ENCODE results near the gene IMMP2L. TPM values are rescaled to one million over a fixed set of nuclear protein-coding genes. Genes with fewer than 3 reads are reported as not detected.

The IMMP2L gene
- polyA plus RNA-seq, 2 of the 4 experiments (the other 2 are of a cell fraction) = 16.1 to 23.8 TPM

GRCh38 chr7:110894111-110894510 is 668.2 kb downstream of the IMMP2L start:
- ATAC-seq (no peak), DNase-seq (ENCODE audit: low read depth in 1 of 2, low spot score in 1 of 2) (no peak), FAIRE-seq (no peak)
- 25% methylated on average over 1 of the region's 1 CpG for WGBS (ENCODE audit: missing lambda C conversion rate)
- Histone ChIP-seq H3K4me1 (no peaks in the 10 kb centered on the region), H3K9me3 (peaks cover 3% of the 10 kb centered on the region; the same call in 1 of the 3 replicates), H3K4me2 (no peak overlapping the region), H3K27ac (no peak overlapping the region), H3K4me3 (no peak overlapping the region)
- TF ChIP-seq ESRRA (IDR thresholded peaks at IDR 0.05; ENCODE audit: borderline replicate concordance, low read length) = no peak
- no peak for TF ChIP-seq CTCF (IDR thresholded peaks at IDR 0.05)
- TF ChIP-seq MAFK (IDR thresholded peaks at IDR 0.05; ENCODE audit: partially characterized antibody) = no peak
- no peak for TF ChIP-seq PHF8 (IDR thresholded peaks at IDR 0.05; ENCODE audit: borderline replicate concordance, low read depth)
- no peak for TF ChIP-seq ZNF302 (CRISPR knock-in tag; IDR thresholded peaks at IDR 0.05)
- TF ChIP-seq JUNB (IDR thresholded peaks at IDR 0.05) = no peak
- TF ChIP-seq HOXB13 (CRISPR knock-in tag; IDR thresholded peaks at IDR 0.05; ENCODE audit: low read depth) = no peak
- TF ChIP-seq EHF (CRISPR knock-in tag; IDR thresholded peaks at IDR 0.05) = no peak
- no peak for TF ChIP-seq SREBF2 (IDR thresholded peaks at IDR 0.05)
- ChIA-PET POLR2A (no interaction called here), CTCF (no interaction called here)

GRCh38 chr7:110891197-110891596 is 671.1 kb downstream of the IMMP2L start:
- WGBS (ENCODE audit: missing lambda C conversion rate) = 69% methylated on average over 2 of the region's 2 CpGs
- H3K9me3 ChIP-seq = no peaks in the 10 kb centered on the region
- H3K4me2 ChIP-seq = no peak overlapping the region
- no peak overlapping the region for H3K4me3 ChIP-seq
- no peak overlapping the region for H3K27ac ChIP-seq
- TF ChIP-seq CHD4 (IDR thresholded peaks at IDR 0.05; ENCODE audit: borderline replicate concordance) = no peak
- TF ChIP-seq GATA3 (IDR thresholded peaks at IDR 0.05; ENCODE audit: borderline replicate concordance) = no peak
- TF ChIP-seq HEYL (CRISPR knock-in tag; IDR thresholded peaks at IDR 0.05) = no peak
- TF ChIP-seq FOSB (CRISPR knock-in tag; IDR thresholded peaks at IDR 0.05) = no peak
- TF ChIP-seq RNF2 (IDR thresholded peaks at IDR 0.05; ENCODE audit: borderline replicate concordance, low read depth) = no peak
- TF ChIP-seq ZNF302 (CRISPR knock-in tag; IDR thresholded peaks at IDR 0.05) = no peak
- no peak for TF ChIP-seq NR3C1 (IDR thresholded peaks at IDR 0.05)
- no peak for TF ChIP-seq CEBPB (IDR thresholded peaks at IDR 0.05)
- no peak for TF ChIP-seq JUN (IDR thresholded peaks at IDR 0.05)
- TF ChIP-seq BHLHE40 (IDR thresholded peaks at IDR 0.05; ENCODE audit: low read depth, low read length) = no peak
- TF ChIP-seq CBX2 (IDR thresholded peaks at IDR 0.05; ENCODE audit: borderline replicate concordance, low read depth) = no peak
- TF ChIP-seq MYC (IDR thresholded peaks at IDR 0.05; ENCODE audit: borderline replicate concordance, low read length) = no peak
- FAIRE-seq (no peak), ATAC-seq (no peak), DNase-seq (ENCODE audit: low read depth in 1 of 2, low spot score in 1 of 2) (no peak)
- ChIA-PET CTCF (no interaction called here), POLR2A (no interaction called here)
- no peaks in the 10 kb centered on the region for H3K4me1 ChIP-seq

DNA sequence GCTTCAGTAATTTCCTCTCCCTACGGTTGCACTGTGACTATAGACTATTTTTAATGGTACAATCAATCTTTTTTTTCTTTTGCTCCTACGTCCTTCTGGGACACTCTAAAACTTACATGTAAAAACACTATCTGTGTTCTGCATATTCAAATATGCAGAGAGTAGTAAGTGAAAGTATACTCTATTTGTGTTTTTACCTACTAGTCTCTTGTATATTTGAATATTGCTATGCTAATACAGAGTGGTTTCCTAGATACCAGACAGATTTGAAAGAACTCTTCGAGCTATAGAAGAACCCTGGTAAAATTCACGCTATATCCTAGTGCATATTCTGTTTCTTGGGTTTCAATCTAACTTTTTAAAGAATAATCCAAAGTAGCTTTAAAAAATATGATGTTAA is 672.2 kb downstream of the IMMP2L start:
- Histone ChIP-seq H3K27ac (no peak overlapping the region), H3K4me3 (no peak overlapping the region), H3K9me3 (no peaks in the 10 kb centered on the region), H3K4me1 (no peaks in the 10 kb centered on the region), H3K4me2 (no peak overlapping the region)
- WGBS (ENCODE audit: missing lambda C conversion rate) = 72% methylated on average over 4 of the region's 4 CpGs
- ChIA-PET POLR2A (no interaction called here), CTCF (no interaction called here)
- FAIRE-seq (no peak), DNase-seq (ENCODE audit: low read depth in 1 of 2, low spot score in 1 of 2) (no peak), ATAC-seq (no peak)
- TF ChIP-seq REST (IDR thresholded peaks at IDR 0.05) = no peak
- TF ChIP-seq NFE2L2 (conservative IDR thresholded peaks at IDR 0.05; ENCODE audit: low read length) = no peak

All from A549 (cell line).